Bone marrow (tissue), 2 donors: ENCODE measurements around the gene SPSB1.

Experiments
- DNase-seq, 2 donors: peaks; one replicate each; lab custom pipeline; 2025; lab: John Stamatoyannopoulos, UW

SPSB1 gene

GRCh38 chr1:9344426-9345200, 51.9 kb downstream of the SPSB1 start:
- DNase-seq, result no peak

- no peak for DNase-seq
Measured at GRCh38 chr1:9345471-9345870, 52.8 kb downstream of the SPSB1 start.

- DNase-seq, result no peak
Measured at GRCh38 chr1:9345922-9346321, 53.2 kb downstream of the SPSB1 start.

- no peak for DNase-seq
Measured at GRCh38 chr1:9346566-9346965, 53.9 kb downstream of the SPSB1 start.

- no peak for DNase-seq
Measured at GRCh38 chr1:9347095-9347850, 54.6 kb downstream of the SPSB1 start.

GRCh38 chr1:9349331-9349851, 56.7 kb downstream of the SPSB1 start:
- no peak for DNase-seq

- DNase-seq, result no peak
Measured at GRCh38 chr1:9350013-9350908, 57.6 kb downstream of the SPSB1 start.

- DNase-seq, result no peak
Measured at GRCh38 chr1:9350960-9351359, 58.3 kb downstream of the SPSB1 start.

- DNase-seq, result no peak
Measured at GRCh38 chr1:9351654-9352271, 59.1 kb downstream of the SPSB1 start.

GRCh38 chr1:9352377-9353134, 59.9 kb downstream of the SPSB1 start:
- no peak for DNase-seq

GRCh38 chr1:9355503-9355902, 62.8 kb downstream of the SPSB1 start:
- no peak for DNase-seq

GRCh38 chr1:9356021-9356420, 63.3 kb downstream of the SPSB1 start:
- no peak for DNase-seq

- no peak for DNase-seq
Measured at GRCh38 chr1:9356829-9357466, 64.3 kb downstream of the SPSB1 start.

- DNase-seq, result no peak
Measured at GRCh38 chr1:9357958-9358357, 65.3 kb downstream of the SPSB1 start.

GRCh38 chr1:9360371-9361064, 67.8 kb downstream of the SPSB1 start:
- no peak for DNase-seq

- no peak for DNase-seq
Measured at GRCh38 chr1:9361630-9362260, 69.1 kb downstream of the SPSB1 start.

- DNase-seq, result no peak
Measured at GRCh38 chr1:9362488-9362887, 69.8 kb downstream of the SPSB1 start.

- no peak for DNase-seq
Measured at GRCh38 chr1:9363061-9363471, 70.4 kb downstream of the SPSB1 start.

- no peak for DNase-seq
Measured at GRCh38 chr1:9366298-9366697, 73.6 kb downstream of the SPSB1 start.
